ENCODE results near the gene FAR2.

GRCh38 chr12:29239336-29239735 is 90.3 kb downstream of the FAR2 start:
- no peak for TF ChIP-seq CTCF (IDR thresholded peaks at IDR 0.05)
- no peak for TF ChIP-seq POLR2A (IDR thresholded peaks at IDR 0.05)
